Right ventricle myocardium inferior (tissue), 1 donor: ENCODE measurements around the gene USP6NL. TPM values are rescaled to one million over a fixed set of nuclear protein-coding genes. Genes with fewer than 3 reads are reported as not detected.
"Not testable (repeated sequence)": the region's sequence is repeated elsewhere in the genome, so short reads cannot be mapped to it uniquely, and the experiment has no call there.

ENCODE experiments used
- ATAC-seq: fragments of 200-7000 bp; cut with Tn5 transposase; one replicate; pipeline ENCODE4 v1.9.1; 2020; ENCODE audit warnings: mild to moderate bottlenecking, moderate library complexity
- DNase-seq: peaks from one replicate; pipeline ENCODE4 v3.0.0; 2021; ENCODE audit errors: missing footprints
- intact Hi-C: fragments of 100-400 bp; cut with DNase I; formaldehyde crosslinking; loops from one replicate; pipeline ENCODE4 v1.11.0; 2022
- long read RNA-seq: library from polyadenylated mRNA; unstranded; transcript quantifications from one replicate; pipeline ENCODE4 v2.0.0, GENCODE V29; 2021
- total RNA-seq: library from RNA; stranded (reverse); fragmentation: NEBNext Ultra II Directional; extraction: Animal tissue kit (Norgen Biotek cat#: 25700); gene quantifications from one replicate; pipeline ENCODE4 v1.2.1, GENCODE V29; 2021
- donor health status: DM: no; HTN: yes; CAD: no; lungs with severe emphysema.

Gene USP6NL
- total RNA-seq = 6.4 TPM
- long read RNA-seq, full-length matches to known transcripts = 2 of 2 reads
- long read RNA-seq, partial matches to known transcripts = 0 of 2 reads
- long read RNA-seq, other reads (novel, unspliced or antisense) = 0 of 2 reads

DNA sequence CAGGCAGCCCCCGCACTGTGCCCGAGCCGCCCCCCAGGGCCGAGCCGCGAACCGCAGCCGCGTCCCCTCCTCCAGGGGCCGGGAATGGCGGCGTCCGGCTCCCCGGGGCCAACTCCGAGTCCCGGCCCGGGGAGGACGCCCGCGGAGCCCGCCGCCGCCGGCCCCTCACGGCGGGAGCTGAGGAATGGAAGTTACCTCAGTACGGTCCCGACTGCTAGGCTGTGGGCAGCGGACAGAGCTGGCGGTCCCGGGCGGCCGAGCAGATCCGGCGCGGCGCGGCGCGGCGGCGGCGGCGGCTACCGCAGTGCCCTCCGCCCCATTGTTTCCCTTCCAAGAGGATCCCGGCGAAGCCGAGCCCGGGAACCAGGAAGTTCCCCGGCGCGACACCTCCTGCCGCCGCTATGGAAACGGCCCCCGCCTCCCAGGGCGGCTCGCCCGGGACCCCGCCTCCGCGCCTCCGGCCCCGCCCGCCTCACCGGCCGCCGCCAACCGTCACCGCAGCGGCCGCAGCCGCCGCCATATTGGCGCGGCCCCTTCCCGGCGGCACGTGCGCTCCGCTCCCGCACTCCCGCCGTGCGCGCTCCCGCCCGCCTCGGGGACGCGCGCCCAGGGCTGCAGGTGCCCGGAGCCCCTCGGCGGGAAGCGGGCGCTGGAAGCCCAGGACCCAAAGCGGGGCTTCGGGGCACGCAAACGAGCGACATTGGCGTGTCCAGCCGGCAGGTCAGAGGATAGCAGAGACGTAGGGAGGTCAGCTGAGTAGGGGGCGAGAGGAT is at the start of gene USP6NL:
TSS of gene USP6NL (minus strand) at position 403 of the 773 bp plus-strand sequence. CDS start 14,016 bp downstream, outside the sequence.
- ATAC-seq (peak; percentile 98), DNase-seq (peak; percentile 95)
- intact Hi-C loops = loop anchor here (5.0 kb wide), 2 partner anchors 94 to 131 kb away; partner anchors contain the start of gene ECHDC3

- DNase-seq = no peak
- ATAC-seq = no peak
- intact Hi-C loops = no loop called here
These were observed 47.4 kb upstream of the USP6NL start for GRCh38 chr10:11658801-11659368.

GRCh38 chr10:11655836-11656235 is 44.4 kb upstream of the USP6NL start:
- ATAC-seq (no peak), DNase-seq (no peak)
- intact Hi-C loops = no loop called here

GRCh38 chr10:11654659-11655058 is 43.2 kb upstream of the USP6NL start:
- no peak for ATAC-seq
- intact Hi-C loops = no loop called here
- DNase-seq = peak; percentile 71

DNA sequence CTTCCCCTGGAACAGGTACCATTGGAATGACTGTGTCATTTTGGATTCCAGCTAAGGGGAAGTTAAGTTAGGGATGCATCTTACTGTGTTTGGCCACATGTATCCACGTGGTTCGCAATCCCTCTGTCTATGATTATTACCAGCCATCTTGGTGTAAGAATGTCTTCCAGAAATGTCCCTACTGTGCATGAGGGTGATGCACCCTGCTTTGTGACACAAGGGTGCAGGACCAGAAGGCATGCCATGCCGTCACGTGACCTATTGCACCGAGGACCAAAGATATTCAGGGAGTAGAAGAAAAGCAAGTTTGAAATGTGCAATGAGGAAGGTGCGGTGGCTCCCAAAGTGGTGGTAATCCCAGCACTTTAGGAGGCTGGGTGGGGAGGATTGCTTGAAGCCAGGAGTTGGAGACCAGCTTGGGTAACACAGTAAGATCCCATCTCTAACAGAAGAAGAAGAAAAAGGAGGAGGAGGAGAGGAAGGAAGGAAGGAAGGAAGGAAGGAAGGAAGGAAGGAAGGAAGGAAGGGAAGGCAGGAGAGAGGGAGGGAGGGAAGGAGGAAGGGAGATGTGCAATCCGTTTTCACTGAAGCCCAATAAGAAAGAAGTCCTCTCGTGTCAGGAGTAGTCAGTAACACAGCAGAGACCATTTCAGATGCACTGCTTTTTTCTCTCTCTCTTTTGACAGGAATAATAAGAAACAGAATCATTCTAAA is 42.5 kb upstream of the USP6NL start:
- DNase-seq (no peak), ATAC-seq (no peak)
- intact Hi-C loops = no loop called here

DNA sequence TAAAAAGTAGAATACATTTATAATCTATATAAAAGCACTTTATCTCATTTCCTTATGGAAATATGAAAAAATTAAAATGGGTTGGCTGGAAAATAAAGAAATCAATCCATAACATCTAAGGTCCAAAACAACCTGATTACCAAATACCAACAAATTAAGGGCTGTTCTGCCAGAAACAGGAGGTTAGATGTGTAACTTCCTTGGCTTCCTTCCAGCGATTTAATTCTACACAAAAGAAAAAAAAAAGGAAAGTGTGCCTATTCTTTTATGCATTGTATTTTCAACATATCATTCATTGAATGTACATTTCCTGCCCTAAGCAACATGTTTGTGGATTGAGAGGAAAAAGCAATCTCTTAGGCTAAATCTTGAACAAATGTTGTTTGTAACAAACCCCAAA is 36.2 kb upstream of the USP6NL start:
- DNase-seq = no peak
- ATAC-seq = no peak
- intact Hi-C loops = no loop called here

DNA sequence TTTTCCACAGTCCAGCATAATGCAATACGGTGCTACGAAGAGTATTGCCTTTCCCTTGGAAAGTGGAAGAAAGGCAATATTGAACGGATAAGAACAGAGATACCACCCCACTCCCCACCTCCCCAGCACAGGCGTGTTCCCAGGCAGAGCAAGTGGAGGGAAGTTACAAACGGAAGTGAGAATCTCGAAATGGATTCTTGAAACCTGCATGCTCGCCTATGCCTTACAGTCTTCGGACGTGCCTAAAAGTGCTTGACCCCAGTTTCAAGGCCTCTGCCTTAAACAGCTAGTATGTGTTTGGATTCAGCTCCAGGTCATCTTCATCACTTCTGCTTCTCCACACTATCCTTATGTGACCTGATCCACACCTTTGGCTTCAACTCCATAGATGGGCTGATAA is 35.0 kb upstream of the USP6NL start:
- no peak for DNase-seq
- intact Hi-C loops = no loop called here
- ATAC-seq = no peak

- DNase-seq (no peak), ATAC-seq (no peak)
- intact Hi-C loops = no loop called here
These were observed 31.6 kb upstream of the USP6NL start for GRCh38 chr10:11643039-11643438.

DNA sequence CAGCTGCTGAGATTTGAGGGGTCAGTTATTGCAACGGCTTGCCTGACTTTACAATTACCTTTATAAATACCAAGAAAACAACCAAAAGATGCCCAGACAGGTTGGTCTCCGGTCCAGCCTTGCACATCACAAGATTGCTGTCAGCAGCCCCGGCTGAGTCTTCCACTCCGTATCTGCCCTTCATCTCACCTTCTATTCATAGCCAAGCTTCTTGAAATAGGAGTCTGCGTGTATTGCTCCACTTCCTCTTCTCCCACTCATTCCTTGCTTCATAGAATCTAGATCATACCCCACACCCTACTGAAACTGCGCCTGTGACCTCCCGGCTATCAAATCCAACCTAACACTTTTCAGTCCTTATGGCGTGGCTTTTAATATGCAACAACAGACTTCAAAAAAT is 31.1 kb upstream of the USP6NL start:
- DNase-seq (no peak), ATAC-seq (no peak)
- intact Hi-C loops = no loop called here

DNA sequence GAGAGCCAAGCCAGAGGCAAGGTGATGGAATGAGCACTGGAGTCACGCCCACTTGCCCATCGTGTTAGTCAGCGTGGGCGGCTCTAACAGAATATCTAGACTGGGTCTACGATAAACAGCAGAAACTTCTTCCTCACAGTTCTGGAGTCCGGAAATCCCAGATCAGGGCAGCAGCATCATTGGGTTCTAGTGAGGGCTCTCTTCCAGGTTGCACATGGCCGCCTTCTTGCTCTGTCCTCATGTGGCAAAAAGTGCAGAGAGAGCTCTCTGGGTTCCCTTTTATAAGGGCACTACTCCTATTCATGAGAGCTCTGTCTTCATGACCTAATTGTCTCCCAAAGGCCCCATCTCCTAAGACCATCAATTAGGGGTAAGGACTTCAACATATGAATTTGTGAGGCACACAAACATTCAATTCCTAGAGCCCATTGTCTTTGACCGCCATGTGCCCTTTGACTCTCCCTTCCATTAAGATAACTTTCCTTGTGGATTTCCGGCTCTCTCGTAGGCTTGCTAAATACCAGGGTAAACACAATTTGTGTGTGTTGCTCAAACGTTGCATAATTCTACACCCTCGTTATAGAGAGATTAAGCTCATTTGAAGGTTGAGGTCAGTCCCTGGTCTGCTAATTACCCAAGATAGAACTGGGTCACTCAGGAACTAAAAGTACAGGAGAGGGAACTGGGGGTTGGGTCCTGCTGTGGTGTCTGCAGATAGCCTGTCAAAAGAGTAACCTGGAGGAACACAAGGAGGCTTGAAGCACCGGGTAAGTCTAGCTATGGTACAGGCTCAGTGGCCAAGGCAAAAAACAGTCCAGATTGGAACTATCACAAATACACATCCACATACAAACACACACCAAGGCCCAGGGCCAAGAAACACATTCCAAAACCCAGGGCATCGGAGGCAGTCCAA is 28.7 kb upstream of the USP6NL start:
- intact Hi-C loops = no loop called here
- ATAC-seq (no peak), DNase-seq (no peak)

- no peak for ATAC-seq
- intact Hi-C loops = no loop called here
These were observed 27.9 kb upstream of the USP6NL start for GRCh38 chr10:11639362-11639761.

GRCh38 chr10:11638055-11638698 is 26.7 kb upstream of the USP6NL start:
- ATAC-seq (no peak), DNase-seq (no peak)
- intact Hi-C loops = no loop called here

More at GRCh38 chr10:11639362-11639761, 27.9 kb upstream of the USP6NL start:
- DNase-seq = no peak

DNA sequence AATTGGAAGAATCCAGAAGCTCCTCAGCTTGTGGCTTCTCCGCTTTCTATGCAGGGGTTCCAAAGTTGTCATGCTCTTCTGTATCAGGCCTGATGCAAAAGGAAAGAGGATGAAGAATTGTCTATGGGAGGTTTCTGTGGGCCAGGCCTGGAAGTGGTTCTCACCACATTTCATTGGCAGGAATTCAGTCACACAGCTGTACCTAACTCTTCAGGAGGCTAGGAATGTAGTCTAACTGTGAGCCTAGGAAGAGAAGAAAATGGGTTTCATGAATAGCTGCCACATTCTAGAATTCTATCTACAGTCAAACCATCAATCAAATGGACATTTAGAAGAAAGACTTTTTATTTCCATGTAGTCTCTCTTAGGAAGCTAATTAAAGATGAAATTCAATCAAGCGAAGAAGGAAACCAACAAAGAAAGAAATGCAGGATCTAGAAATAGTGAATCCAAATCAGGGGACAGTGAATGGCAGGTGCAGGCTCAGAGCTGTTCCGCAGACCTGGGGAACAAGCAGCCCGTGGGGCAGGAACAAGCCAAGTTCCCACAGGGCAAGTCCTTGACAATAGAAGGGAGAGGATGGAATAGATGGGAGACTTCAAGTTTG is 25.4 kb upstream of the USP6NL start:
- intact Hi-C loops = no loop called here
- ATAC-seq = no peak
- no peak for DNase-seq

DNA sequence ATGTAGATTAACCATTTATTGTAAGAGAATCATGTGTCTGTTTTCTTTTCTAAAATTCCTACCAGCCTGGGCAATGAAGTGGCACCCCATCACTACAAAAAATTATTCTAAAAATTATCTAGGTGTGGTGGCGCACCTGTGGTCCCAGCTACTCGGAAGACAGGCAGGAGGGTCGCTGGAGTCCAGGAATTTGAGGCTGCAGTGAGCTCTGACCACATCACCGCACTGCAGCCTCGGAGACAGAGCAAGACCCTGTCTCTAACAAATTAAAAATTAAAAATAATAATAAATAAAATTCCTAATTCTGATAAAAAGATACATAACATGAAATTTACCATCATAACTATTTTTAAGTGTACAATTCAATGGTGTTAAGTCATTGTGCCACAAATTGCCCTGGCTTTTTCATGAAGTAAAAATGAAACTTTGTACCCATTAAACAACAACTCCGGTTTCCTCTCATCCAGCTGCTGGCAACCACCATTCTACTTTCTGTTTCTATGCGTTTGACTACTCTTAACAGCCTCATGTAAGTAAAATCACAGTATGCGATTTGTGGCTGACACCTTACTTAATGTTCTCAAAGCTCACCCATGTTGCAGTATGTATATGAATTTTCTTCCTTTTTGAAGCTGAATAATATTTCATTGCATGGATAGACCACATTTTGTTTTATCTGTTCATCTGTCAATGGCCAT is 20.6 kb upstream of the USP6NL start:
- DNase-seq (no peak), ATAC-seq (no peak)
- intact Hi-C loops = no loop called here

DNA sequence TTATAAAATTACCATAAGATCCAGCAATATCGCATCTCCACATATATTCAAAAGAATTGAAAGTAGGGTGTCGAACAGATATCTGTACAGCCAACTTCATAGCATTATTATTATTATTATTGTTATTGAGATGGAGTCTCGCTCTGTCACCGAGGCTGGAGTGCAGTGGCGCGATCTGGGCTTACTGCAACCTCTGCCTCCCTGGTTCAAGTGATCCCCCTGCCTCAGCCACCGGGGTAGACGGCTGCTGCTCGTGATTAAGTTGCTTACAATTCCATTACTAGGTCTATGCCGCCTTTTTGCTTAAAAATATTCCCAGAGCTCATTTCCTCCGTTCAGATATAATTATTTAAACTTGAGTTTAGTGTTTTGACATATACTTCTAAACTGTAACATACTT is 19.8 kb upstream of the USP6NL start:
- DNase-seq (no peak), ATAC-seq (no peak)
- intact Hi-C loops = no loop called here

DNA sequence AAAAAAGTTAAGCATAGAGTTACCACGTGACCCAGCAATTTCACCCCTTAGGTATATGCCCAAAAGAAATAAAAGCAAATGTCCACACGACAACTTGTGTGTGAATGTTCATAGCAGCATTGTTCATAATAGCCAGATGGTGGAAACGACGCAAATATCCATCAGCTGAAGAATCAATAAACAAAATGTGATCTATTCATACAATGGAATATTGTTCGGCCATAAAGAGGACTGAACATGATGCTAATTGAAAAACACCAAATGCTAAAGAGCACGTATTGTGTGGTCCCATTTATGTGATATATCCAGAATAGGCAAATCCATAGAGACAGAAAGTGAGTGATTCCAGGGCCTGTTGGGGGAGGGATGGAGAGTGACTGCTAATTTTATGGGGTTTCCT is 18.3 kb upstream of the USP6NL start:
- intact Hi-C loops = no loop called here
- ATAC-seq = no peak
- no peak for DNase-seq

DNA sequence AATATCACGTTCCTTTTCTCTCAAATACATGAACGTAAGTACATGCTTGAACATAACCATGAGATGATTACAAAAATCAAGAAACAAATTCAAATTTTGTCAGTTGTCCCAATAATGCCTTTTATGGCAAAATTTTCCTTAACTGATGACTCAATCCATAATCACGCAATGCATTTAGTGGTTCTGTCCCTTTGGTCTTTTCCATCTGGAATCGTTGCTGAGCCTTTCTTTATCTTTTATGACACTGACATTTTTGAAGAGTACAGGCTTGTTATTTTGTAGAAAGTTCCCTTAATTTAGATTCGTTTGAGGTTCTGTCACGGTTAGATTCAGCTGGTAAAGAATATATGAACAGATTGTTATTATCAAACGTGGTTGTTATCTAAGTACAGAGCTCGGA is 16.5 kb upstream of the USP6NL start:
- DNase-seq, ATAC-seq, intact Hi-C loops: not testable (repeated sequence)
